Measurements from ENCODE around the gene GMDS.

The GMDS gene

GRCh38 chr6:1722801-1723200, 522.6 kb downstream of the GMDS start:
- no peak for DNase-seq

DNA sequence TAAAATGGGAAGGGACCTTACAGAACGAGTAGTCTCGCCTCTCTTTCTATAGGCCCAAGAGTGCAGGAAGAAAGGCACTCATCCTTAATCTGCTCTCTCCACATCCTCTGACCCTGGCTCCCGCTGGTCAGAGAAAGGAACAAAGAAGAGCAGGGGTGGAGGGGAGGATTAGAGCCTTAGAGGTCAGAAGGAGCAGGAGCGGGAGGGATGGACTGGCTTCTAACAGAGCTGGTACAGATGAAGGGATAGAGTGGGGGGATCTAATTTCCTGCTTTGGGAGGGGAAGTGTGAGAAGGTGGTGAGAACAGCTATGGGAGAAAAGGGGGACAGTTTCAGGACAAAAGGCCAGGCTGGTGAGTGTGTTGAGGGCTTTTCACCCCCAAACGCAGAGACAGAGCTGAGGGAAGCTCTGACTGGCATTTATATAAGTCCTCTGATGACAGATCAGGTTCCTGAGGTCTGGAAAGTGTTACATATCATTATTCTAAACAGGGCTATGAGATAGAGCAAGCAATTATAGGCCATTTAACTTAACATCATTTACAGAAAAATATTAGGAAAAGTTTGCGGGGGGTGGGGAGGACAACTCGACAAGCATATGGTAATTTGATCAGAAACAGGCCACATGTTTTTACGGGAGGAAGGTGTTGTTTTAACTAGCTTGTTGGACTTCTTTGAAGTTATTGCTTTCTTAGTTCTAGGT, 524.6 kb downstream of the GMDS start:
- DNase-seq = no peak

DNA sequence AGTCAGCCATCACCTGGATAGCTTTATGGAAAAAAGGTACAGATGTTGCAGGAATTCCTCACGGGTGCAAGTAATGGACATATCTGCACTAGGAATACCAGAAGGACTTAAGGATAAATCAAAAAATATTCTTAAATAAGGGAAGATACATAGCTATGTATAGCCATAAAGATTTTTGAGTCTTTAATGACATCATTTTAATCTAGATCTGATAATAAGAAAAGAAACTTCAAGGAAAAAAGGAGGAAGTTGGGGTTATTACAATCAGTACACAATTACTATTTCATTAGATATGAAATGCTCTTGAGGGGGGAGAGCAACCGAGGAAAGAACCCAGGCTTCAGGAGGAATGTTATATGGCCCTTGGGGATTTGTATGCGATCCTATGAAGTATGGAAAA, 525.5 kb downstream of the GMDS start:
- DNase-seq = no peak

DNA sequence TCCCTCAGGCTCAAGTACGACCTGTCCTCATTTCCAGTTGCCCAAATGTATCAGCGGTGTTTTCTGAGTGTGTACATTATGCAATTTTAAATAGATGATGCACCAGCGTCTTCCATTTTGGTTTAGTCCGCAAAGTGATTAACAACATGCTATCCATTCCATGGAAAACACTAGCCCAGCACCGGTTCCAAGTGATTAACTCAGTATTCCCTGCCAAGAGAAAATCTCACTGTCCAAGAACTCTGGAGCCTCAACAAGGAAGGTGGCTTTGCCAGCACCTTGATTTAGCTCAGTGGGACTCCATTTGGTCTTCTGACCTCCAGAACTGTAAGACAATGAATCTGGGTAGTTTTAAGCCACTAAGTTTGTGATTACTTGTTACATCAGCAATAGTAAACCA, 528.5 kb downstream of the GMDS start:
- no peak for DNase-seq

DNA sequence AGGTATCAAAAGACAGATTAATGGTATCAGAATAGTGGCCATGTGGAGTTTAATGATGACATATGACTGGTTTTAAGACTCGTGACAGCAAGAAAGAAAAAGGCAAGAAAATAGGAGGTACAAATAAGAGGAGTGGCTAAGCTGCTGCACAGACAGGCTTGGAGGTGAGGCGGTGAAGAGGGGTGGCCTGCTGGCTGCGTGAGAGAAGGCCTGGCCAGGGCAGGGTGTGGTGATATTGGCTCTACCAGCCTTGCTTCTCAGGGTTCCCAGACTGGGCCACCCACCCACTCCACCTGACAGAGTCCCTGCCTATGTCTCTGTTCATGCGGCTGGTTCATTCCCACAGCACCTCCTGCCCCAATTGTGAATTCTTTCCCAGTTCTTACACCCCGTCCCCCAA, 529.0 kb downstream of the GMDS start:
- DNase-seq = no peak

GRCh38 chr6:1715336-1715735, 530.1 kb downstream of the GMDS start:
- no peak for DNase-seq

DNA sequence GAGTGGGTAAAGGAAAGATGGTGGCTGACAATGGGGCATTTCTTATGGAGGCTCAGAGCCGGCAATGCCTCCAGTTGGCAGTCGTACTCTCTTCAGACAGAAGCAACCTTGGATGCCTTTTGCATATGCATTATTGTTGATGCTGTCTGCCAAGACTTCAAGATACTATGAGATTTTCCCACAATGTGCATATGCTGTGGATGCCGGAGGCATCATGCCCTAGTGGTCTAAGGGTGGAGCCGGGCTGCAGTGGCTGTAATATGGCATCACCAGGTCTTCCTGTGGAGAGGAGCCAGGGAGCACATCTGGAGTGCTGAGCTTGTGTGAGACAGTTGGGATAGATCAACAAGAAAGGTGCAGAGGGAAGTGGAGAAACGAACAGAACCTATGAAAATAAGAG, 530.8 kb downstream of the GMDS start:
- no peak for DNase-seq

GRCh38 chr6:1713016-1713600, 532.3 kb downstream of the GMDS start:
- DNase-seq = no peak

DNA sequence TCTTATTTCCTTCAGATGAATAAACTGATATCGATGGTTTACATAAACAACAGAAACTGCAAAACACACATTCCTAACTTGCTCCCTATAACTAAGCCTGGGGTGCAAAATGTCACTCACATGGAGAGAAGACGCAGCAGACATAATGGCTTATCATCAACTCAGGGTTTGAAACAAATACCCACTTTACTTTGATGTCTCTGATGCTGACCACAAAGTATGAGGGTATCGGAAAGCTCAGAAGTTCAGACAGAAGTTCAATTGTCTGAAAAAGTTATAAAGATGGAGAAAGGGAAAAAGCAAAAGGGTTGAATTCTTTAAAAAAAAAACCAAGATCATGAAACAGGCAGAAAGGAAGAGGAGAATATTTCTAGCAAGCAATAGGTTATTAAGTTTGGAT, 533.0 kb downstream of the GMDS start:
- no peak for DNase-seq

DNA sequence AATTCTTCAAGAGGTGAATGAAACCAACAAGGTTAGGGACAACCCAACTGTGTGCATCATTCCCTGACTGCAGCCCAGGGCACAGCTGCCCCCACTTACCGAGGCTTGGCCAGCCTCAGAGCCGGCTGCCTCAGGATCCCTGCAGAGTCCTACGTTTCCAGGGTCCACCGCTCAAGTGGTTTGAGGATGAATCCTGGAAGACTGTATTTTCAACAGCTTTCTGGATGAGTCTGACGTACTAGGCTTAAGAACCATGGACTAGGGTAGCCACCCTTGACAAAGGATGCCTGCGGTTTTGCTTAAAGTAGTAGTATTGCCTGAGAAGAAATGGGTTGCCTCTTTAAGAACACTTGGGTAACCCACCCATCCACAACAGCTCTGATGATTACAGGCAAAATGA, 534.3 kb downstream of the GMDS start:
- DNase-seq = no peak

DNA sequence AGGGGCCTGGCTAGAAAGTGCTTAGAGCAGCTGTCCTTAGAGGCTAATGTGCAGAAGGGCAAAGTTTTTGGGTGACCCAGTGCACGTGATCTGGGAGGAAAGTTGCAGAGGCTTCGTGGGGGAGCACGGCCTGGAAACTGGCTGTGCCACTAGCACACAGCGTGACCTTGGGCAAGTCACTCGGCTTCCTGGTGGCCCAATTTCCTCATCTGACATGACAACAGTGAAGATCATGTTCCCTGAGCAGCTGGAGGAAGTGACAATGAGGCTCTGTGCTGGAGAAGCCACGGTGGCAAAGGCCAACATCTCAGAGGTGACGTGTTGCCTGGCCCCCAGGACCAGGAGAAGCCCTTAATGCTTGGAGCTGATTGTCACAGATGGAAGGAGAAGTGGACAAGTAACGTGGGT, 536.2 kb downstream of the GMDS start:
- DNase-seq = no peak

DNA sequence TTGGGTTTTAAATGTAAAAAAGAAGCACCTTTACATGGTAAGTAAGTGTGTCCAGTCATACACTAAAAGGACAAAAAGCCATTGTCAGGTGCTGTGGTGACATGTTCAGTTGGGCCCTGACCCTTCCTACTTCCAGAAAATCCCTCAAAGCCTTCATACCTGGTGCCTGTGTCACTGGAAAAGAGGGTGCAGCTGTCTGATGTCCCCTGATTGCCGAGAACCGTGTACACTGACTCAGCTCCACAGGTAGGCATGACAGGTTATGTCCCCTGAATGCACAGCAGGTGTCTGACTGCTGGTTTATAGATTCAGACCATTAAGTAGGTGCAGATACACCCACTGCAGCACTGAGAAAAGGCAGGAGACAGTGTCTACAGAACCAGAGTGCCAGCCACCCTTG, 536.6 kb downstream of the GMDS start:
- no peak for DNase-seq

- DNase-seq = no peak
Observed at GRCh38 chr6:1708122-1708521, 537.3 kb downstream of the GMDS start.

- no peak for DNase-seq
Observed at GRCh38 chr6:1705630-1706029, 539.8 kb downstream of the GMDS start.

DNA sequence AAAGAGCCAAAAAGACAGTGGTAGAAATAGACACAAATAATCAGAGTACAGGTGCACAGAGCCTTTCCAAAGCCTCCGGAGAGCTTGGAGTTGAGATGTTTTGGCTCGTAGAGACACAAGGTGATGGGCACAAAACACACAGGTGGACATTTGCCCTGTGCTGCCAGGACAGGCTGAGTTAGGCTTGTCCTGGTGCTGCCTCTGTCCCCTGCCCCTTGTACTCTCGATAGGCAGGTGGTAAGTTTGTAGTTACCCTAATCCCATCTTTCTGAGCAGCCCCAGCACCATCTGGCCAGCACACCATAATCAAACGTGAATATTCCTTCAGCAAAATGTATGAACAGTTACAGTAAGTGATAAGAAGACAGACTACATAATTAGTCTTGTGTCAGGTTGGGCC, 540.2 kb downstream of the GMDS start:
- no peak for DNase-seq

GRCh38 chr6:1704711-1705110, 540.7 kb downstream of the GMDS start:
- DNase-seq = no peak

- DNase-seq = no peak
Observed at GRCh38 chr6:1703923-1704322, 541.5 kb downstream of the GMDS start.

DNA sequence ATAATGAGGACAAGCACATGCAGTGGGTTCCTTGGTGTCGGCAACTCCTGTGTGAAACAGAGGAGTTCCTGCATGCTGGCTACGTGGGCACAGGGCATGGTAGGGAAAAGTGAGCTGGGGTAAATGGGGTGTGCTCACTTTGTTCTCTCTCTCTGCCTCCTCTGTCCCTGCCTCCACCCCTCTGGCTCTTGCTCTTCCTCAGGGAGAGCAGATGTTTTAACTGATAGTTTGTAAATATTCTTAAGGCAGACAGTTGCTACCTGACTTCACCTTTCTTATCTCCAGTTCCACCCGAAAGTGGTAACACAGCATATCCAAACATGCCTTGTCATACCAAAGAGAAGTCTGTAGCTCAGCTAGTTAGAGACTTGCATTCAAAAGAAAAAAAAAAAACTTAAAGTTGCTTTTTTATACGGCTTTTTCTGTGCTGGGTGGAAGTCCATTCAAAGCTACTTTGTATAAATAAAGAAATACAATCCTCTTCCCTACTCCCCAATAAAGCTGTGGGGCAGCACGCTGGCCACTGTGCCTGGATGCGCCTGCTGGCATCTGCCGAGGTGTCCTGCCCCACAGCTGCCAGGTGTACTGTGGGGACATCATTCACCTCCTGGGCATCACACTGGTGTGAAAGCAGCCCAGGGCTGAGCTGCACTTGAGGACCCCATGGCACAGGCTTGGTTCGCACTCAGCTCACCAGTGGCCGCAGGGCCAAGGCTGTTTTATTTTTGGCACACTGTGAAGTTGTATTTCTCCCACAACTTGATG, 542.1 kb downstream of the GMDS start:
- DNase-seq = no peak

GRCh38 chr6:1702580-1703051, 542.8 kb downstream of the GMDS start:
- DNase-seq = no peak

DNA sequence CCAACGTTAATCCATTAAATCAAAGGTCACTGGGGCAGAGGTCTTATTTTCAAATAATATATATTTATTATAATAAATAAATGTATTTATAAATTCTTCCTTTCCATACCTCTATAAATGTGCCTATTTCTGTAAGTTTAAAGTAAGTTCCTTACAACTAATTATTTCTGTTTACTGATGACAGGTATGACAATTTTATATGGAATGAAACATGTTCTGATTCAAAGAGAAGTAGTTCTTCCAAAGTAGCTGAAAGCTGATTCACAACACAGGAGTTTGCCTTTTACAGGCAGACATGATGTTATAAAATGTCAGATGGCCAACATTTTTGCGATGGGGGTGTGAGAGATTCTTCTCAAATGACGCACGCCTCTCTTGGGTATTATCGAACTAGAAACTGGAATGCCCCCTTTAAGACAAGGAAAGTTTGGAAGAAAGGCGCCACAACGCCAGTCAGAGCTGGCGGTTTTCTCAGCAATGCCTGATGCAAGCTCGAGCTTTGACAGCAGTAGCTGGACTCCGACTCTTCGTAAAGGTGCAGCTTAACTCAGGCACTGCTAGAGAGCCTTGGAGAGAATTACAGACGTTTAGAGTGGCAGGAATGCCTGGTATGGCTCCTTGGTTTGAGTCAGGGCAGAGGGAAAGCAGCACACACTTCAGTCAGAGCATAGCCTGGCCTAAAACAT, 543.6 kb downstream of the GMDS start:
- no peak for DNase-seq

DNA sequence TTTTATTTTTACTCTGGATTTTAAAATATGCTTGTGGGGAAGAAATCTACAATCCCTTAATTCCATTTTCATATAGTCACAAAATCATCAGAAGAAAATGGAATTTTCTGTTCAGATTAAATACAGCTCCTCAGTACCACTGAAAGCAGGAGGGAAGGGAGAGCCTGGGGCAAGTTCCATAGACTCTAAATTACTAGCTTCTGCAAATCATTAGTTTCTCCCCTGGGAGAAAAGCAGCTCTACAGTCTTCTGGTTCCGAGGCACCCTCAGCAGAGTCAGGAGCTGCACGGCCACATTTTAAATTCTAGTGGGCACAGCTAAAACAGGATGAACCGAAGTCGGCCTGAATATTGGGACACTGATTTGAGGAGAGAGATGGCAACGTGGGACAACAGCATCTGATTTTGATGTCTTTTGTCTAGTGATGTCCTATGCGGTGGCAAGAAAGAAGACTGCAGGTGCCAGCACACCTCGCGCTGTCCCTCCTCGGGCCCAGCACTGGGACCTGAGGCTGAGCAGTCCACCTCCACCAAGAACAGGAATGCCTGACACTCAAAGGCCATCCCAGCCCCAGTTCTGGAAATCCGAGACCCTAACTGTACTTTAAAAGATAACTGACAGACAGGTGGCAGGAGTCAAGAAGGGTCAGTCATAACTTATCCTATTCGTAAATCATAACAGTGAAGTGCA, 545.0 kb downstream of the GMDS start:
- no peak for DNase-seq

- DNase-seq = no peak
Observed at GRCh38 chr6:1698527-1698926, 546.9 kb downstream of the GMDS start.

Data from GDM1 (cell line).